NCI-H526 treated with DMSO at 0.1 percent for 48 hours (cell line): Measurements from ENCODE around the gene PCDHB4.
"Not testable (repeated sequence)": the region's sequence is repeated elsewhere in the genome, so short reads cannot be mapped to it uniquely, and the experiment has no call there.

Experiments used
- DNase-seq: peaks from one replicate; lab custom pipeline; 2025; lab: John Stamatoyannopoulos, UW

The PCDHB4 gene

GRCh38 chr5:141150224-141150992 is 28.8 kb downstream of the PCDHB4 start:
- DNase-seq = no peak

- DNase-seq = no peak
These were observed 29.3 kb downstream of the PCDHB4 start for GRCh38 chr5:141150993-141151325.

- DNase-seq = not testable (repeated sequence)
These were observed 30.0 kb downstream of the PCDHB4 start for GRCh38 chr5:141151632-141152031.

- DNase-seq = not testable (repeated sequence)
These were observed 30.5 kb downstream of the PCDHB4 start for GRCh38 chr5:141152096-141152495.

GRCh38 chr5:141155540-141156374 is 34.1 kb downstream of the PCDHB4 start:
- DNase-seq = peak; percentile 1

- DNase-seq = not testable (repeated sequence)
These were observed 35.7 kb downstream of the PCDHB4 start for GRCh38 chr5:141157356-141157755.

- not testable (repeated sequence) for DNase-seq
These were observed 36.3 kb downstream of the PCDHB4 start for GRCh38 chr5:141157901-141158300.

GRCh38 chr5:141172381-141173204 is 51.0 kb downstream of the PCDHB4 start, which contains the start of gene PCDHB7:
Gene PCDHB7, plus strand, starts transcription at chr5:141172644. Its CDS starts 192 bp downstream, at chr5:141172836.
- peak; percentile 11 for DNase-seq

- DNase-seq = not testable (repeated sequence)
These were observed 52.9 kb downstream of the PCDHB4 start for GRCh38 chr5:141174291-141175104.
